ENCODE data around the gene CSTF2T.

GRCh38 chr10:51675088-51675487 lies 24.3 kb downstream of the CSTF2T start:
- no peak for TF ChIP-seq CTCF (CRISPR knock-in tag; IDR thresholded peaks at IDR 0.05)
- no peak for TF ChIP-seq CHD4 (IDR thresholded peaks at IDR 0.05; ENCODE audit: borderline replicate concordance, low read length)
- no peak for TF ChIP-seq TAF1 (CRISPR knock-in tag; IDR thresholded peaks at IDR 0.05)
- no peak for TF ChIP-seq HES4 (CRISPR knock-in tag; IDR thresholded peaks at IDR 0.05; ENCODE audit: borderline replicate concordance)
- no peak for TF ChIP-seq POLR2AphosphoS5 (IDR thresholded peaks at IDR 0.05; ENCODE audit: low read depth, low read length)
